ENCODE results near the gene OR2T3. TPM values are rescaled to one million over a fixed set of nuclear protein-coding genes. Genes with fewer than 3 reads are reported as not detected.

The OR2T3 gene
- polyA plus RNA-seq, 1 of the 3 experiments (the other 2 are of a cell fraction) = not detected

Other genes with a start within 250 kb of the OR2T3 start
- not detected in 2 replicates for gene OR2M4, start 241.9 kb upstream of the OR2T3 start, polyA plus RNA-seq (2012; rRNA removed)
- gene OR2T33, start 195.4 kb upstream of the OR2T3 start, polyA plus RNA-seq (2012; rRNA removed) = 0.07 TPM in 1 of 2 replicates, not detected in the other
- not detected in 2 replicates for gene OR2T12, start 169.9 kb upstream of the OR2T3 start, polyA plus RNA-seq (2012; rRNA removed)
- gene OR2M7, start 148.8 kb upstream of the OR2T3 start, polyA plus RNA-seq (2012; rRNA removed) = not detected in 2 replicates
- not detected in 2 replicates for gene OR14C36, start 124.6 kb upstream of the OR2T3 start, polyA plus RNA-seq (2012; rRNA removed)
- gene OR2T4, start 111.7 kb upstream of the OR2T3 start, polyA plus RNA-seq (2012; rRNA removed) = not detected in 2 replicates
- not detected in 2 replicates for gene OR2T6, start 97.6 kb upstream of the OR2T3 start, polyA plus RNA-seq (2012; rRNA removed)
- gene OR2T1, start 70.3 kb upstream of the OR2T3 start, polyA plus RNA-seq (2012; rRNA removed) = not detected in 2 replicates
- gene OR2T2, start 27.7 kb upstream of the OR2T3 start, polyA plus RNA-seq (2012; rRNA removed) = not detected in 2 replicates
- not detected in 2 replicates for gene OR2T5, start 15.2 kb downstream of the OR2T3 start, polyA plus RNA-seq (2012; rRNA removed)
- gene OR2G6, start 34.7 kb downstream of the OR2T3 start, polyA plus RNA-seq (2012; rRNA removed) = not detected in 2 replicates
- not detected in 2 replicates for gene OR2T29, start 89.4 kb downstream of the OR2T3 start, polyA plus RNA-seq (2012; rRNA removed)
- gene OR2T34, start 101.4 kb downstream of the OR2T3 start, polyA plus RNA-seq (2012; rRNA removed) = not detected in 2 replicates
- not detected in 2 replicates for gene OR2T10, start 124.3 kb downstream of the OR2T3 start, polyA plus RNA-seq (2012; rRNA removed)
- not detected in 2 replicates for gene OR2T11, start 161.7 kb downstream of the OR2T3 start, polyA plus RNA-seq (2012; rRNA removed)
- gene OR2T35, start 171.9 kb downstream of the OR2T3 start, polyA plus RNA-seq (2012; rRNA removed) = not detected in 2 replicates
- not detected in 2 replicates for gene OR2T27, start 182.2 kb downstream of the OR2T3 start, polyA plus RNA-seq (2012; rRNA removed)
- not detected in 2 replicates for gene OR14I1, start 229.4 kb downstream of the OR2T3 start, polyA plus RNA-seq (2012; rRNA removed)